HG03139 (cell line): ENCODE measurements around the gene CDK5RAP2.
"Not testable (repeated sequence)": the region's sequence is repeated elsewhere in the genome, so short reads cannot be mapped to it uniquely, and the experiment has no call there.

Experiments
- ATAC-seq: cut with Tn5 transposase; IDR thresholded peaks from one replicate; pipeline ENCODE4 v1.9.1; 2021; ENCODE audit not compliant: unreplicated experiment

CDK5RAP2 gene

GRCh38 chr9:120477534-120478001 is 102.4 kb downstream of the CDK5RAP2 start:
- peak; percentile 76 for ATAC-seq

GRCh38 chr9:120475341-120475740 is 104.6 kb downstream of the CDK5RAP2 start:
- no peak for ATAC-seq

GRCh38 chr9:120474591-120475243 is 105.2 kb downstream of the CDK5RAP2 start:
- no peak for ATAC-seq

GRCh38 chr9:120473608-120474007 is 106.4 kb downstream of the CDK5RAP2 start:
- no peak for ATAC-seq

GRCh38 chr9:120465685-120466407 is 114.1 kb downstream of the CDK5RAP2 start:
- ATAC-seq: no peak

GRCh38 chr9:120464887-120465421 is 115.0 kb downstream of the CDK5RAP2 start:
- no peak for ATAC-seq

- no peak for ATAC-seq
Observed at GRCh38 chr9:120464176-120464886, 115.6 kb downstream of the CDK5RAP2 start.

GRCh38 chr9:120463765-120464164 is 116.2 kb downstream of the CDK5RAP2 start:
- ATAC-seq: no peak

GRCh38 chr9:120461677-120462076 is 118.3 kb downstream of the CDK5RAP2 start:
- not testable (repeated sequence) for ATAC-seq

- ATAC-seq: no peak
Observed at GRCh38 chr9:120456218-120456617, 123.7 kb downstream of the CDK5RAP2 start.

GRCh38 chr9:120454467-120454866 is 125.5 kb downstream of the CDK5RAP2 start:
- ATAC-seq: no peak

- no peak for ATAC-seq
Observed at GRCh38 chr9:120453792-120454191, 126.2 kb downstream of the CDK5RAP2 start.

GRCh38 chr9:120452631-120453030 is 127.3 kb downstream of the CDK5RAP2 start:
- ATAC-seq: no peak

GRCh38 chr9:120450916-120451315 is 129.1 kb downstream of the CDK5RAP2 start:
- no peak for ATAC-seq

- no peak for ATAC-seq
Observed at GRCh38 chr9:120449566-120449965, 130.4 kb downstream of the CDK5RAP2 start.

- no peak for ATAC-seq
Observed at GRCh38 chr9:120447959-120448500, 131.9 kb downstream of the CDK5RAP2 start.

- no peak for ATAC-seq
Observed at GRCh38 chr9:120446671-120447070, 133.3 kb downstream of the CDK5RAP2 start.

GRCh38 chr9:120443976-120444375 is 136.0 kb downstream of the CDK5RAP2 start:
- no peak for ATAC-seq

- no peak for ATAC-seq
Observed at GRCh38 chr9:120443489-120443888, 136.5 kb downstream of the CDK5RAP2 start.

- no peak for ATAC-seq
Observed at GRCh38 chr9:120442308-120442995, 137.5 kb downstream of the CDK5RAP2 start.
